ENCODE data around the gene N4BP2L1.

N4BP2L1 gene

DNA sequence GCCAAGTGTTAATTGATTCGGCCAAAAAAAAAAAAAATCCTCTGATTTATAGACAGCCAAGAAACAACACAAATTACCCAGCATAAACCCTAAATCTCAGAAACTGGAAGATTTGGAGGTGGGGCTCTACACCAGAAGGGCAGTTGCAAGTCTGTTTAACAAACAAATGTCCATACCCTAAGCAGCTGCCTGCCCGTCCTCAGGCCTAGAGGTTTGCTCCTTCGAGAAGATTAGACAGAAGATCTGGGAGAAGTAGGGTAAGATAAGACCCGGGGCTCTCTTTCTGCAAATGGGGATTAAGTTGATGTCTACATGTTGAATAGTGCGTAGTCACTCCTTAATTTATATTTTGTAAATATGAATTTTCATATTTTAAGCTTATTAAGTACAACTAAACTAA lies 3.4 kb upstream of the N4BP2L1 start:
- H3K27me3 ChIP-seq (ENCODE audit: insufficient read depth, poor library complexity, severe bottlenecking): no peaks in the 10 kb centered on the region
- TF ChIP-seq SPI1 (IDR thresholded peaks at IDR 0.05; ENCODE audit: borderline replicate concordance, low read depth) (no peak), GABPA (IDR thresholded peaks at IDR 0.05; ENCODE audit: low read depth) (no peak), POLR2AphosphoS5 (IDR thresholded peaks at IDR 0.05; ENCODE audit: low read depth) (no peak)
- TF ChIP-seq, protein P1, sequence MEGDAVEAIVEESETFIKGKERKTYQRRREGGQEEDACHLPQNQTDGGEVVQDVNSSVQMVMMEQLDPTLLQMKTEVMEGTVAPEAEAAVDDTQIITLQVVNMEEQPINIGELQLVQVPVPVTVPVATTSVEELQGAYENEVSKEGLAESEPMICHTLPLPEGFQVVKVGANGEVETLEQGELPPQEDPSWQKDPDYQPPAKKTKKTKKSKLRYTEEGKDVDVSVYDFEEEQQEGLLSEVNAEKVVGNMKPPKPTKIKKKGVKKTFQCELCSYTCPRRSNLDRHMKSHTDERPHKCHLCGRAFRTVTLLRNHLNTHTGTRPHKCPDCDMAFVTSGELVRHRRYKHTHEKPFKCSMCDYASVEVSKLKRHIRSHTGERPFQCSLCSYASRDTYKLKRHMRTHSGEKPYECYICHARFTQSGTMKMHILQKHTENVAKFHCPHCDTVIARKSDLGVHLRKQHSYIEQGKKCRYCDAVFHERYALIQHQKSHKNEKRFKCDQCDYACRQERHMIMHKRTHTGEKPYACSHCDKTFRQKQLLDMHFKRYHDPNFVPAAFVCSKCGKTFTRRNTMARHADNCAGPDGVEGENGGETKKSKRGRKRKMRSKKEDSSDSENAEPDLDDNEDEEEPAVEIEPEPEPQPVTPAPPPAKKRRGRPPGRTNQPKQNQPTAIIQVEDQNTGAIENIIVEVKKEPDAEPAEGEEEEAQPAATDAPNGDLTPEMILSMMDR (IDR thresholded peaks at IDR 0.05; ENCODE audit: insufficient read depth, low read length): no peak
- TF ChIP-seq, protein P2, sequence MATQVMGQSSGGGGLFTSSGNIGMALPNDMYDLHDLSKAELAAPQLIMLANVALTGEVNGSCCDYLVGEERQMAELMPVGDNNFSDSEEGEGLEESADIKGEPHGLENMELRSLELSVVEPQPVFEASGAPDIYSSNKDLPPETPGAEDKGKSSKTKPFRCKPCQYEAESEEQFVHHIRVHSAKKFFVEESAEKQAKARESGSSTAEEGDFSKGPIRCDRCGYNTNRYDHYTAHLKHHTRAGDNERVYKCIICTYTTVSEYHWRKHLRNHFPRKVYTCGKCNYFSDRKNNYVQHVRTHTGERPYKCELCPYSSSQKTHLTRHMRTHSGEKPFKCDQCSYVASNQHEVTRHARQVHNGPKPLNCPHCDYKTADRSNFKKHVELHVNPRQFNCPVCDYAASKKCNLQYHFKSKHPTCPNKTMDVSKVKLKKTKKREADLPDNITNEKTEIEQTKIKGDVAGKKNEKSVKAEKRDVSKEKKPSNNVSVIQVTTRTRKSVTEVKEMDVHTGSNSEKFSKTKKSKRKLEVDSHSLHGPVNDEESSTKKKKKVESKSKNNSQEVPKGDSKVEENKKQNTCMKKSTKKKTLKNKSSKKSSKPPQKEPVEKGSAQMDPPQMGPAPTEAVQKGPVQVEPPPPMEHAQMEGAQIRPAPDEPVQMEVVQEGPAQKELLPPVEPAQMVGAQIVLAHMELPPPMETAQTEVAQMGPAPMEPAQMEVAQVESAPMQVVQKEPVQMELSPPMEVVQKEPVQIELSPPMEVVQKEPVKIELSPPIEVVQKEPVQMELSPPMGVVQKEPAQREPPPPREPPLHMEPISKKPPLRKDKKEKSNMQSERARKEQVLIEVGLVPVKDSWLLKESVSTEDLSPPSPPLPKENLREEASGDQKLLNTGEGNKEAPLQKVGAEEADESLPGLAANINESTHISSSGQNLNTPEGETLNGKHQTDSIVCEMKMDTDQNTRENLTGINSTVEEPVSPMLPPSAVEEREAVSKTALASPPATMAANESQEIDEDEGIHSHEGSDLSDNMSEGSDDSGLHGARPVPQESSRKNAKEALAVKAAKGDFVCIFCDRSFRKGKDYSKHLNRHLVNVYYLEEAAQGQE (IDR thresholded peaks at IDR 0.05; ENCODE audit: insufficient replicate concordance, low read depth): no peak
- DNase-seq (ENCODE audit: low read depth in 1 of 2, low spot score in 1 of 2): no peak
- H3K27ac ChIP-seq (replicated peaks): no peak overlapping the region
- H3K4me3 ChIP-seq (replicated peaks; ENCODE audit: insufficient read depth, low read length): no peak overlapping the region

DNA sequence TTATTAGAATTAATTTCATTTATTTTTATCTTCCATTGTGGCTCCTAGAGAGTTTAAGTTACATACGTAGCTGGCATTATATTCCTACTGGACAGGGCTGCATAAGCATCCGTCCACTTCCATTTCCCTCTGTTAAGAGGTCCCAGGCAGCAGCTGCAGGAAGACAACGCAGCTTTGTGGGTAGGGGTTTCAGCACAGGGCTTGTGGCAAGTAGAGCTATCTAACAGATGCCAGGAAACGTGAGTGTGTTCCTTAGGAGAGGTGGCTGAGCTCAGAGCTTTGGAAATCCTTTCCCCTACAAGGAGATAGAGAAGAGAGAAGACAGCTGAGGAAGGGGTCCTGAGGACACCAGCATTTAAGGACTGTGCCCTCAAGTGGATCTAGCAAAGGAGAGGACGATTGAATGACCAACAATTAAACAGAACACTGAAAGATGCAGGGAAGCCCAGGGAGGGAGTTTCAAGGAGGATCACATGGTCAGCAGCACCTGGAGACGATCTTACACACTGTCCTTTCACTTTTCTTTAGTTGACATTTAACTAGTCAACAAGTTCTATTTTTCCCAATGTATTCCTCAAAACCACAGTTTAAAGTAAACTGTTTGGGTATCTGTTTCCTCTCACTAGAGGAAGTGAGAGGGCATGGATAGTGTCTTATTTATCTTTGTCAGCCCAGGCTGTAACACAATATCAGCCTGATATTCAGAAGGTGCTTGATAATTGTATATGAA lies 2.3 kb upstream of the N4BP2L1 start:
- Histone ChIP-seq H3K4me3 (replicated peaks; ENCODE audit: insufficient read depth, low read length) (no peak overlapping the region), H3K27ac (replicated peaks) (no peak overlapping the region), H3K27me3 (ENCODE audit: insufficient read depth, poor library complexity, severe bottlenecking) (no peaks in the 10 kb centered on the region)
- DNase-seq (ENCODE audit: low read depth in 1 of 2, low spot score in 1 of 2): peak in 1 of 2 experiments; percentile 29
- no peak for TF ChIP-seq POLR2AphosphoS5 (IDR thresholded peaks at IDR 0.05; ENCODE audit: low read depth)
- TF ChIP-seq, protein P2 (IDR thresholded peaks at IDR 0.05; ENCODE audit: insufficient replicate concordance, low read depth): no peak
- no peak for TF ChIP-seq SPI1 (IDR thresholded peaks at IDR 0.05; ENCODE audit: borderline replicate concordance, low read depth)
- TF ChIP-seq, protein P1 (IDR thresholded peaks at IDR 0.05; ENCODE audit: insufficient read depth, low read length): no peak
- TF ChIP-seq GABPA (IDR thresholded peaks at IDR 0.05; ENCODE audit: low read depth): no peak

DNA sequence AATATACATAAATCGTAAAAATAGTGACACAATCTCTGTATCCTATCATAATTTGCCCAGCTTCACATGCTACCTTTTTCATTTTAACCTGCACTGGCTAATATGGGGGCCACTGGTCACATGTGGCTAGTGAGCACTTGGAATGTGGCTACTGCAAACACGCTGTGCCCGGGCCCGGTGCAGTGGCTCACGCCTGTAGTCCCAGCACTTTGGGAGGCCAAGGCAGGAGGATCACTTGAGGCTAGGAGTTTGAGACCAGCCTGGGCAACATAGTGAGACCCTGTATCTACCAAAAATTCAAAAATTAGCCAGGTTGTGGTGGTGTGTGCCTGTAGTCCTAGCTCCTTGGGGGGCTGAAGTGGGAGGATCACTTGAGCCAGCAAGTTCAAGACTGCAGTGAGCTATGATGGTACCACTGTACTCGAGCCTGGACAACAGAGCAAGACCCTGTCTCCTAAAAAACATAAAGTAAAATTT lies 1.5 kb upstream of the N4BP2L1 start:
- no peak overlapping the region for H3K4me3 ChIP-seq (replicated peaks; ENCODE audit: insufficient read depth, low read length)
- TF ChIP-seq, protein P2 (IDR thresholded peaks at IDR 0.05; ENCODE audit: insufficient replicate concordance, low read depth): no peak
- TF ChIP-seq POLR2AphosphoS5 (IDR thresholded peaks at IDR 0.05; ENCODE audit: low read depth) (no peak), SPI1 (IDR thresholded peaks at IDR 0.05; ENCODE audit: borderline replicate concordance, low read depth) (no peak), GABPA (IDR thresholded peaks at IDR 0.05; ENCODE audit: low read depth) (no peak)
- TF ChIP-seq, protein P1 (IDR thresholded peaks at IDR 0.05; ENCODE audit: insufficient read depth, low read length): no peak
- no peak for DNase-seq (ENCODE audit: low read depth in 1 of 2, low spot score in 1 of 2)
- no peaks in the 10 kb centered on the region for H3K27me3 ChIP-seq (ENCODE audit: insufficient read depth, poor library complexity, severe bottlenecking)
- no peak overlapping the region; the same call in 1 of the 2 replicates for H3K27ac ChIP-seq (replicated peaks)

Data from HL-60 (cell line).